MCF 10A (cell line): Measurements from ENCODE around the gene ADORA1. TPM values are rescaled to one million over a fixed set of nuclear protein-coding genes. Genes with fewer than 3 reads are reported as not detected.

Experiments
- BruUV-seq: library from RNA; stranded (reverse); fragments of 400-500 nt; replicated peaks from 2 replicates; lab custom pipeline; 2021; lab: Mats Ljungman, UMichigan
- CTCF ChIA-PET: fragments of 300-600 bp; sonication (Branson Sonifier 250); formaldehyde crosslinking; extraction: SDS; loops from one replicate; lab custom pipeline; 2021; ENCODE audit warnings: antibody characterized with exemption, inconsistent platforms; lab: Yijun Ruan, JAX
- POLR2A ChIA-PET: fragments of 300-600, 350-650 bp; sonication (Branson Sonifier 250); formaldehyde crosslinking; extraction: SDS; loops from one replicate; lab custom pipeline; 2020; ENCODE audit warnings: antibody characterized with exemption, inconsistent platforms; lab: Yijun Ruan, JAX
- DNase-seq: peaks from one replicate; pipeline ENCODE4 v3.0.0-alpha.2; 2018; ENCODE audit not compliant: unreplicated experiment
- H3K27ac Mint-ChIP-seq: one replicate; pipeline ENCODE4 v1.8.0; 2022; ENCODE audit warnings: mild to moderate bottlenecking, low read depth, mixed read lengths; ENCODE audit not compliant: unreplicated experiment
- H3K27me3 Mint-ChIP-seq: one replicate; pipeline ENCODE4 v1.8.0; 2022; ENCODE audit warnings: mixed read lengths; ENCODE audit not compliant: insufficient read depth, unreplicated experiment
- H3K36me3 Mint-ChIP-seq: one replicate; pipeline ENCODE4 v1.8.0; 2022; ENCODE audit warnings: mild to moderate bottlenecking, moderate library complexity, mixed read lengths; ENCODE audit not compliant: insufficient read depth, unreplicated experiment
- H3K4me1 Mint-ChIP-seq: one replicate; pipeline ENCODE4 v1.8.0; 2022; ENCODE audit warnings: mixed read lengths; ENCODE audit not compliant: insufficient read depth, unreplicated experiment
- H3K4me3 Mint-ChIP-seq: one replicate; pipeline ENCODE4 v1.8.0; 2022; ENCODE audit warnings: mild to moderate bottlenecking, moderate library complexity, mixed read lengths; ENCODE audit not compliant: unreplicated experiment
- H3K9me3 Mint-ChIP-seq: one replicate; pipeline ENCODE4 v1.8.0; 2022; ENCODE audit warnings: mixed read lengths; ENCODE audit not compliant: unreplicated experiment
- CTCF ChIP-seq: fragments of 200-600 bp; IDR thresholded peaks from one replicate; pipeline ENCODE4 v1.8.0; 2022; ENCODE audit warnings: antibody characterized with exemption, mild to moderate bottlenecking; ENCODE audit not compliant: unreplicated experiment
- intact Hi-C: fragments of 100-400 bp; cut with micrococcal nuclease; formaldehyde crosslinking; loops from 2 replicates; pipeline ENCODE4 v1.14.1; 2022
- total RNA-seq: library from RNA; stranded (reverse); gene quantifications from 2 replicates; pipeline ENCODE4 v1.2.3, GENCODE V29; 2022

ADORA1 gene
- total RNA-seq, 1 experiment from 2014 or later: 0.26 TPM

DNA sequence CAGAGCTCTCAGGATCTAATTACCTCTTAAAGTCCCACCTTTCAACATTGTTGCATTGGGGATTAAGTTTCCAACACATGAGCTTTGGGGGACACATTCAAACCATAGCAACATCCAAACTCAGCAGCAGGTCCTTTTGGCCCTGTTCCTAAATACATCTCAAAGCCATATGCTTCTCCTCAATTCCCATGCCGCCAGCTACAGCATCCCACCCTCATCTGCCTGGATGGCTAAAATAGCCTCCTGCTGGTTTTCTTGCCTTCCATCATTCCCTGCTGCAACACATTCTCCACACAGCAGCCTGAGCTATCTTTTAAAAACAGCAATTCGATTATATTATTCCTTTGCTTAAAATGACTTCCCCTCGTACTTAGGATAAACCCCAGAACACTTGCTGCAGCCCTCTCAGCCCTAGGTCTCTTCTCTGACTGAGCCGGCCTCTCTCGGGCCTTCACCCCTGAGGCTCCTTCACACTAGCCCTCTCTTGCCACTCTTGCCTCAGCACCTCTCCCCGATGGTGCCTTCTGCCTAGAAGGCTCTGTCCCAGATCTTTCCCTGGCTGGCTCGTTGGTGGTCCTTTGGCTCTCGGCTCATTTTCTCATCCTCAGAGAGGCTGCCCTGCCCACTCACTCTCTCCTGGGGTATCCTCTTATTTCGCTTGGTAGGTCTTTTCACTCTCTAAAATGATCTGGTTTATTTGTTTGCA lies 31.6 kb downstream of the ADORA1 start:
- intact Hi-C loops: no loop called here
- Mint-ChIP-seq H3K27ac (no peak overlapping the region), H3K36me3 (no peaks in the 10 kb centered on the region)

GRCh38 chr1:203159844-203160243 lies 32.3 kb downstream of the ADORA1 start:
- CTCF ChIA-PET: interaction anchor here (0.6 to 3.7 kb wide), 5 partner anchors 12 to 1525 kb away, joined by 3 to 34 read pairs (median 3); no protein-coding TSS in a partner anchor

More for the DNA sequence above, 31.6 kb downstream of the ADORA1 start:
- Mint-ChIP-seq H3K4me1 (peaks cover 18% of the 10 kb centered on the region), H3K9me3 (peaks cover 21% of the 10 kb centered on the region), H3K4me3 (no peak overlapping the region), H3K27me3 (peaks cover 14% of the 10 kb centered on the region)
- no peak for DNase-seq
- ChIA-PET POLR2A (interaction anchor here (0.7 to 0.8 kb wide), 2 partner anchors 123 to 213 kb away, joined by 3 read pairs; no protein-coding TSS in a partner anchor), CTCF (interaction anchor here (0.5 to 3.7 kb wide), 8 partner anchors 11 to 119 kb away, joined by 3 to 19 read pairs (median 4); partner anchors contain the start of gene MYBPH)
- no peak for TF ChIP-seq CTCF
- no TSS peak for BruUV-seq

GRCh38 chr1:203161175-203161574 lies 33.6 kb downstream of the ADORA1 start:
- no TSS peak for BruUV-seq
- no peak for DNase-seq
- no peak for TF ChIP-seq CTCF

More at GRCh38 chr1:203159844-203160243, 32.3 kb downstream of the ADORA1 start:
- Mint-ChIP-seq H3K9me3 (peaks cover 21% of the 10 kb centered on the region), H3K36me3 (no peaks in the 10 kb centered on the region), H3K4me1 (peaks cover 11% of the 10 kb centered on the region), H3K27ac (no peak overlapping the region), H3K27me3 (peaks cover 14% of the 10 kb centered on the region), H3K4me3 (no peak overlapping the region)
- POLR2A ChIA-PET: interaction anchor here (0.7 to 0.8 kb wide), 2 partner anchors 124 to 213 kb away, joined by 3 read pairs; no protein-coding TSS in a partner anchor
- TF ChIP-seq CTCF: no peak
- intact Hi-C loops: no loop called here
- DNase-seq: no peak
- no TSS peak for BruUV-seq

DNA sequence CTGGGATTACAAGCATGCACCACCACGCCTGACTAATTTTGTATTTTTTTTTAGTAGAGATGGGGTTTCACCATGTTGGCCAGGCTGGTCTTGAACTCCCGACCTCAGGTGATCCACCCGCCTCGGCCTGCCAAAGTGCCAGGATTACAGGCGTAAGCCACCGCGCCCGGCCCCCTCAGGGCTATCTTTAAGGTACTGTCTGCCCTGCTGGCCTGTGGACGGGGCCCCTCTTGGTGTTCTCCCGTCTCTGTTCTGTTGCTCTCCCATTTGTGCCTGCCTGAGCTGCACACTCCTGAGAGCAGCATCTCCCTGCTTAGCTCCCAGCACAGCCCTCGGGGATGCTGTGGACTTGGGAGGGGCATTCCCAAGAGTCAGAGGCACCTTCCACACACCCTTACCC lies 34.2 kb downstream of the ADORA1 start:
- BruUV-seq: no TSS peak
- no peak overlapping the region for H3K27ac Mint-ChIP-seq
- peaks cover 21% of the 10 kb centered on the region for H3K9me3 Mint-ChIP-seq
- ChIA-PET CTCF (interaction anchor here (0.9 to 4.3 kb wide), 9 partner anchors 10 to 180 kb away, joined by 3 to 34 read pairs (median 5); no protein-coding TSS in a partner anchor), POLR2A (interaction anchor here (0.6 to 1.4 kb wide), 4 partner anchors 9 to 1132 kb away, joined by 3 to 4 read pairs (median 3); partner anchors contain the start of gene PCAT6)
- no peak for TF ChIP-seq CTCF
- intact Hi-C loops: no loop called here
- DNase-seq: no peak
- H3K4me3 Mint-ChIP-seq: no peak overlapping the region
- no peaks in the 10 kb centered on the region for H3K4me1 Mint-ChIP-seq
- peaks cover 14% of the 10 kb centered on the region for H3K27me3 Mint-ChIP-seq
- no peaks in the 10 kb centered on the region for H3K36me3 Mint-ChIP-seq

More at GRCh38 chr1:203161175-203161574, 33.6 kb downstream of the ADORA1 start:
- ChIA-PET CTCF (interaction anchor here (1.2 to 4.3 kb wide), 5 partner anchors 11 to 121 kb away, joined by 3 to 34 read pairs (median 11); no protein-coding TSS in a partner anchor), POLR2A (interaction anchor here (0.7 to 1.4 kb wide), 5 partner anchors 9 to 351 kb away, joined by 3 read pairs; partner anchors contain the start of gene PCAT6)
- Mint-ChIP-seq H3K36me3 (no peaks in the 10 kb centered on the region), H3K27ac (no peak overlapping the region), H3K9me3 (peaks cover 21% of the 10 kb centered on the region), H3K4me3 (no peak overlapping the region), H3K27me3 (peaks cover 14% of the 10 kb centered on the region), H3K4me1 (peaks cover 3% of the 10 kb centered on the region)
- intact Hi-C loops: no loop called here
